GM10847 (cell line): ENCODE measurements around the gene TBC1D2B.

ENCODE experiments used
- POLR2A ChIP-seq: IDR thresholded peaks from 2 replicates; pipeline ENCODE4 v1.6.1; 2011; ENCODE audit not compliant: insufficient read length; ENCODE audit errors: extremely low read depth

The TBC1D2B gene

GRCh38 chr15:78018946-78019644 is 58.4 kb downstream of the TBC1D2B start:
- no peak for TF ChIP-seq POLR2A

- no peak for TF ChIP-seq POLR2A
Observed at GRCh38 chr15:78018445-78018844, 59.1 kb downstream of the TBC1D2B start.

DNA sequence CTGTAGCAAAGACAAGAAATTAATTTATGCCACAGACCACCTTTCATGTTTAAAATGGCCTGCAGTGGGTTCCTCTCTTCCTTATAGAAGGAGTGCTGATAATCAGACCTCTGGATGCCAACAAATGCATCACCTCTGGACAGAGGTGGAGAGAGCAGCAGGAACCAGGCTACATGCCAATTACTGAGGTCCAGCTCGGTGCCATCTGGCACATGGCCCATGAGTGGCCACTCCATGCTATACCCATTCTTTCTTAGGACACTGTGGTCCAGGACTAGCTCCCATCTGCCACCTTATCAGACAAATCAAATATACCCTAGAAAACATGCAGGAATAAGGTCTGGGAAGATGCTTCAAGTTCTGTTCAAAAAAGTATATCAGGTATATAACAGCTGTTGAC is 60.7 kb downstream of the TBC1D2B start:
- no peak for TF ChIP-seq POLR2A

GRCh38 chr15:78012643-78013077 is 64.9 kb downstream of the TBC1D2B start:
- TF ChIP-seq POLR2A: no peak

GRCh38 chr15:78010067-78010466 is 67.4 kb downstream of the TBC1D2B start:
- TF ChIP-seq POLR2A: no peak

GRCh38 chr15:78007964-78008886 is 69.3 kb downstream of the TBC1D2B start:
- no peak for TF ChIP-seq POLR2A

- no peak for TF ChIP-seq POLR2A
Observed at GRCh38 chr15:78007211-78007931, 70.1 kb downstream of the TBC1D2B start.

DNA sequence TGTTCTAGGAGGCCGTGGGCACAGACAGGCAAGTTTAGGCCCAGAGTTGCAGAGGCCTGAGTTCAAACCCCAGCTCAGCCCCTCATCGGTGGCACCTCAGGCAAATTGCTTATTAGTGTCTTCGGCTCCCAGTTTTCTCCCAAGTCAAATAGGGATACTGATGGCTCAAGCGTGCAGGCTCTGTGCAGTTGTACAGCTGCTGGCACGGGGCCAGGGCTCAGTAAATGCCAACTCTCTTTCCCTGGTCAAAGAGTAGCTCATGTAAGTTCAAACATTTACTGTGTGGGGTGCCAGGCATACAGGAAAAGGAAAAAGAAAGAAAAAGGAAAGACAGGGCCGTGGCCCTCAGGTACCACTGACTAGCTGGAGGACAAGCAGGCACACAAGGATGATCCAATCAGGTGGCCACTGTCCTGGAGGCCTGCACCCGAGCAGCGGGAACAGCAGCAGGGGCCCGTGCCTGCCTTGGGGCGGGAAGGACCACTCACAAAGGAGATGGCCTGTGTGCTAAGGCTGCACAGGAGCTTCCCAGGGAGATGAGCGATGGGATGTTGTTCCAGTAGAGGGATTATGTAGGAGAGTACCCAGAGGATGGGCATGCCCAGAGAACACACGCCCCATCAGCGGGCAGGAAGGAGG is 70.8 kb downstream of the TBC1D2B start:
- TF ChIP-seq POLR2A: no peak

GRCh38 chr15:78004919-78005634 is 72.4 kb downstream of the TBC1D2B start:
- no peak for TF ChIP-seq POLR2A

DNA sequence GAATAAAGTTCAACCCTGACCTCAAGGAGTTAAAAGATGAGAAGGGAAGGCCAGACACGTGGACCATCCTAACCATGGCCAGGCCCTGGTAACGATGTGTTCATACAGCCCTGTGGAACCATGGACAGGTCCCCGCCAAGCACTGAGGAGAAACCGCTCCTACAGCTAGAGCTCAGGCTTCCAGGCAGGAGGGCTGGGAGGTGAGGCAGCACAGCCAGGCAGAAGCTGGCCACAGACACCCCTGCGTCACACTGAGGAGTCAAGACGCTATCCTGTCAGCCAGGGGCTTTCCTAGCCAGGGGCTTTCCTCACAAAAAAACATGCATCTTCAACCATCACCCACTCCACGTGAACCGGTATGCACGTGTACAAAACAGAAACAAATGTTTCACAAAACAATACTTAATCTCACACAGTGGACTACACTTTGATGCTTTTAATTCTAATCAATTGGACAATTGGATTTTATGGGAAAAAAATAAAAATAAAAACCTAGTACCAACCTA is 73.2 kb downstream of the TBC1D2B start:
- TF ChIP-seq POLR2A: no peak

DNA sequence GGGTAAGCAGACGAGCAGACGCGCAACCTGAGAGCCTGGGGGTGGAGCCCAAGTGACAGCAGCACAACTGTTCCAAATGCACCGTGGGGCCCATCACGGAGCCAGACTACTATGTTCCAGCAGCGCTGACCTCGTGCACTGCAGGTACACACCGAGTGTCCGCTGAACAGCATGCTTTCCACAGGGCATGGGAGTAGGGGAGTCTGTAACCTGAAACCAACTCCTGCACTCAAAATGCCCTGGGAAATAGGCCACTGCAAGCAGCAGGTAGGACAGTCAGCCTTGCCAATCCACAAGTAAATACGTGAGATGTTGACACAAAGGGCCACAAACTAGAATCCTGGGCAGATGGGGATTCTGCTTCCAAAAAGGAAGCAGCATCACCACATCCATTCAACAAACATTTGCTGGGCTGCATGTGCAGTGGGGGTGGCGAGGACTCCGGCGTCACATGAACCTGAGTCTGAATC is 73.9 kb downstream of the TBC1D2B start:
- TF ChIP-seq POLR2A: no peak

DNA sequence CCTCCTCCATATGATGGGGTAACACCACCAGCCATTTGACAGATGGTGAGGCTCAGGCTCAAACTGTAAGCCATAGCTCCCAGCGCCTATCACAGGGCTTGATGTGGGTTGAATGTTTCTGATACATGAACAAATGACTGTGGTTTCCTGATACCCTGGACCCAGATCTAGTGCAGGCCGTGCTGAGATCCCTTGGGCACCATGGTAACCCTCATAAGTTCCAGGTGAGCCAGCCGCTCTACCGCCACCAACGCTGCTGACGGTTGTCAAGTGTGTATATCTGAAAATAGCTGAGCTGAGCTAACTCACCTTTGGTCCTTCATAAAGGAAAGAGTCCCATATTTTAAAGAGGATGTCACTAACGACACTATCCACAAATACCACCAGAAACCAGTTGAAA is 74.5 kb downstream of the TBC1D2B start:
- no peak for TF ChIP-seq POLR2A

- TF ChIP-seq POLR2A: no peak
Observed at GRCh38 chr15:78001656-78002055, 75.9 kb downstream of the TBC1D2B start.

GRCh38 chr15:78000927-78001249 is 76.6 kb downstream of the TBC1D2B start:
- TF ChIP-seq POLR2A: no peak
